Measurements from ENCODE around the gene THUMPD2.
"Not testable (repeated sequence)": the region's sequence is repeated elsewhere in the genome, so short reads cannot be mapped to it uniquely, and the experiment has no call there.

THUMPD2 gene

GRCh38 chr2:39800752-39801151, 21.7 kb upstream of the THUMPD2 start:
- no peak overlapping the region for H3K4me3 ChIP-seq (ENCODE audit: low read depth, low read length)
- TF ChIP-seq, protein P1, sequence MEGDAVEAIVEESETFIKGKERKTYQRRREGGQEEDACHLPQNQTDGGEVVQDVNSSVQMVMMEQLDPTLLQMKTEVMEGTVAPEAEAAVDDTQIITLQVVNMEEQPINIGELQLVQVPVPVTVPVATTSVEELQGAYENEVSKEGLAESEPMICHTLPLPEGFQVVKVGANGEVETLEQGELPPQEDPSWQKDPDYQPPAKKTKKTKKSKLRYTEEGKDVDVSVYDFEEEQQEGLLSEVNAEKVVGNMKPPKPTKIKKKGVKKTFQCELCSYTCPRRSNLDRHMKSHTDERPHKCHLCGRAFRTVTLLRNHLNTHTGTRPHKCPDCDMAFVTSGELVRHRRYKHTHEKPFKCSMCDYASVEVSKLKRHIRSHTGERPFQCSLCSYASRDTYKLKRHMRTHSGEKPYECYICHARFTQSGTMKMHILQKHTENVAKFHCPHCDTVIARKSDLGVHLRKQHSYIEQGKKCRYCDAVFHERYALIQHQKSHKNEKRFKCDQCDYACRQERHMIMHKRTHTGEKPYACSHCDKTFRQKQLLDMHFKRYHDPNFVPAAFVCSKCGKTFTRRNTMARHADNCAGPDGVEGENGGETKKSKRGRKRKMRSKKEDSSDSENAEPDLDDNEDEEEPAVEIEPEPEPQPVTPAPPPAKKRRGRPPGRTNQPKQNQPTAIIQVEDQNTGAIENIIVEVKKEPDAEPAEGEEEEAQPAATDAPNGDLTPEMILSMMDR (IDR thresholded peaks at IDR 0.05; ENCODE audit: low read depth, low read length), result no peak
- no peak for DNase-seq (ENCODE audit: low read depth, low spot score)
- in situ Hi-C loops (cut with HindIII; ENCODE audit: low sequenced_read_pairs), result no loop called here

DNA sequence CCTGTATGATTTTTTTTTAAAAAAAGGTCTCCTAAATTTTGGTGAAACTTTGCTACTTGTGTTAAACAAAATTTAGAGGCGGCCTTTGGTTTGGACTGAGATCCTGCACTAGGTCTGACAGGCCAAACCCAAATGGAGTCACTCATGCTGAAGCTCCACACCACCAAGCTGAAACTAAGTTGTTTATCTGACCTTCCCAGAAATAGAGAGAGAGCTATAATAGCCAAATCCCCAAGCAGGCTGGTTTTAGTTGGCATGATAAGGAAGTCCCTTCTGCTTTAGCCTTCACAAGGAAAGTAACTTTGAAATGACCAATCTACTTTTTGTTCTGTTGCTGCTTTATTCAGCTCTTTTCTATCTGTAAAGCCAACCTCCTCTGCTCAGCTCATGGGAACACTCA, 17.1 kb upstream of the THUMPD2 start:
- TF ChIP-seq, protein P1 (IDR thresholded peaks at IDR 0.05; ENCODE audit: low read depth, low read length), result no peak
- DNase-seq (ENCODE audit: low read depth, low spot score), result no peak
- in situ Hi-C loops (cut with HindIII; ENCODE audit: low sequenced_read_pairs), result no loop called here
- H3K4me3 ChIP-seq (ENCODE audit: low read depth, low read length), result no peak overlapping the region

DNA sequence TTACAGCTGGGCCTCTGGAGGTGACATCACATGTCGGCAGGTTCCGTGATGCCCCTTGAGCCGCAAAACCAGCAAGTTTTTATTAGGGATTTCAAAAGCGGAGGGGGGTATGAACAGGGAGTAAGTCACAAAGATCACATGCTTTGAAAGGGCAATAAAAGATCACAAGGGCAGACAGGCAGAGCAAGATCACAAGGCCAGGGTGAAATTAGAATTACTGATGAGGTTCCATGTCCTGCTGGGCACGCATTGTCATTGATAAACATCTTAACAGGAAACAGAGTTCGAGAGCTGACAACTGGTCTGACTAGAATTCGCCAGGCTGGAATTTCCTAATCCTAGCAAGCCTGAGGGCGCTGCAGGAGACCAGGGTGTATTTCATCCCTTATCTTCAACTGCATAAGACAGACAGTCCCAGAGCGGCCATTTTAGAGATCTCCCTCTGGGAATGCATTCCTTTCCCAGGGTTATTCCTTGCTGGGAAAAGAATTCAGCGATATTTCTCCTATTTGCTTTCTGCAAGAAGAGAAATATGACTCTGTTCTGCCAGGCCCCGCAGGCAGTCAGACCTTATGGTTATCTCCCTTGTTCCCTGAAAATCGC, 11.3 kb upstream of the THUMPD2 start:
- DNase-seq (ENCODE audit: low read depth, low spot score); in situ Hi-C loops (cut with HindIII; ENCODE audit: low sequenced_read_pairs); H3K4me3 ChIP-seq (ENCODE audit: low read depth, low read length): not testable (repeated sequence)

DNA sequence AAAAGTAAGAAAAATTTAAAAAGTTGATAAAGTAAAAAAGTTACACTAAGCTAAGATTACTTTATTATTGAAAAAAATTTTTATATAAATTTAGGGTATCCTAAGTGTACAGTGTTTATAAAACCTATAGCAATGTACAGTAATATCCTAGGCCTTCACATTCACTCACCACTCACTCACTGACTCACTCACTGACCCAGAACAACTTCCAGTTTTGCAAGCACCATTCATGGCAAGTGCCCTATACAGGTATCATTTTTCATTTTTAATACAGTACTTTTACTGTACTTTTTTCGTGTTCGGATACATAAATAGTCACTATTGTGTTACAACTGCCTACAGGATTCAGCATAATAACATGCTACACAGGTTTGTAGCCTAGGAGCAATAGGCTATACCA, 8.9 kb upstream of the THUMPD2 start:
- DNase-seq (ENCODE audit: low read depth, low spot score), result no peak
- no peak overlapping the region for H3K4me3 ChIP-seq (ENCODE audit: low read depth, low read length)
- TF ChIP-seq, protein P1 (IDR thresholded peaks at IDR 0.05; ENCODE audit: low read depth, low read length), result no peak
- in situ Hi-C loops (cut with HindIII; ENCODE audit: low sequenced_read_pairs), result no loop called here

GRCh38 chr2:39786761-39787522, 7.9 kb upstream of the THUMPD2 start:
- TF ChIP-seq, protein P1 (IDR thresholded peaks at IDR 0.05; ENCODE audit: low read depth, low read length), result no peak
- DNase-seq (ENCODE audit: low read depth, low spot score), result no peak
- in situ Hi-C loops (cut with HindIII; ENCODE audit: low sequenced_read_pairs), result no loop called here
- no peak overlapping the region for H3K4me3 ChIP-seq (ENCODE audit: low read depth, low read length)

DNA sequence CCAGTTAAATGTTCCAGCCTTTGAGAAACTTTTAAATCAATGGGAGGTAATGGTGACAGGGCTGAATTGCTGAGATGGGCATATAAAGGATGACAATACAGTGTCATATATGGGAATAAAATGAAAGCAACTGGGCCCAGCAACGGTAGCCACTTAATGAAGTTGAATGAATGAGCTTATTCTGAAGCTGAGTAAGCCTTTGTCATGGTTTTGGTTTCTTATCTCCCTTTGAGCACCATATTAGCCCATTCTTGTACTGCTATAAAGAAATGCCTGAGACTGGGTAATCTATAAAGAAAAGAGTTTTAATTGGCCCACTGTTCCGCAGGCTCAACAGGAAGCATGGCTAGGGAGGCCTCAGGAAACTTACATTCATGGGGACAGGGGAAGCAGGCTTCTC, 3.5 kb upstream of the THUMPD2 start:
- in situ Hi-C loops (cut with HindIII; ENCODE audit: low sequenced_read_pairs), result no loop called here
- TF ChIP-seq, protein P1 (IDR thresholded peaks at IDR 0.05; ENCODE audit: low read depth, low read length), result no peak
- no peak overlapping the region for H3K4me3 ChIP-seq (ENCODE audit: low read depth, low read length)
- no peak for DNase-seq (ENCODE audit: low read depth, low spot score)

DNA sequence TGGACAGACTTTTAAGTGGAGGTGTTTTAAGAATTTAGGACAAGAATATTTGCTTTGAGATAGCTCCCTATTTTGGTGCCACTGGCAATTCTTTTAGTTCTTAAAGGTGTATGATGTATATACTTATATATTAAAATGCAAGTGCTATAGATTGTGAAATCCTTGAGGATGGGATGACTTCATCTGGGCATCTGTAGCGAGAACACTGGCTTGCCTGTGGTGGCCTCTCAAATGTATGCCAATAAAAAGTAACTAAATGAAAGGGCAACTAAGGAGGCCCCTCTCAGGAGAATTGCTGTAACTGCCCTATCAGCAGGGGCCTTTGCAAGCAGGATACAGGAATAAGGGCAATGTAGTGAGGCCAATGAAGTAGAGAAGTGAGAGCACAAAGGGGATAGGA, 2.6 kb upstream of the THUMPD2 start:
- TF ChIP-seq, protein P1 (IDR thresholded peaks at IDR 0.05; ENCODE audit: low read depth, low read length), result no peak
- H3K4me3 ChIP-seq (ENCODE audit: low read depth, low read length), result no peak overlapping the region
- in situ Hi-C loops (cut with HindIII; ENCODE audit: low sequenced_read_pairs), result no loop called here
- DNase-seq (ENCODE audit: low read depth, low spot score), result no peak

All from astrocyte of the spinal cord (primary cell).